Ishikawa (cell line): ENCODE data around the gene RALGAPA1.

Experiments
- CEBPB ChIP-seq: IDR thresholded peaks from 2 replicates; pipeline ENCODE4 v1.6.1; 2012
- CREB1 ChIP-seq: IDR thresholded peaks from 2 replicates; pipeline ENCODE4 v1.6.1; 2012; ENCODE audit warnings: low read depth
- EGR1 ChIP-seq: IDR thresholded peaks from 2 replicates; pipeline ENCODE4 v1.6.1; 2012
- EP300 ChIP-seq: IDR thresholded peaks from 2 replicates; pipeline ENCODE4 v1.6.1; 2012; ENCODE audit warnings: borderline replicate concordance
- FOXM1 ChIP-seq: IDR thresholded peaks from 2 replicates; pipeline ENCODE4 v1.6.1; 2012; ENCODE audit warnings: low read depth, borderline replicate concordance
- NFIC ChIP-seq: IDR thresholded peaks from 2 replicates; pipeline ENCODE4 v1.6.1; 2012
- RAD21 ChIP-seq: IDR thresholded peaks from 2 replicates; pipeline ENCODE4 v1.6.1; 2012; ENCODE audit warnings: low read depth
- TAF1 ChIP-seq: IDR thresholded peaks from 2 replicates; pipeline ENCODE4 v1.6.1; 2012; ENCODE audit warnings: low read depth, mild to moderate bottlenecking
- TCF12 ChIP-seq: IDR thresholded peaks from 2 replicates; pipeline ENCODE4 v1.6.1; 2012; ENCODE audit warnings: low read depth
- TEAD4 ChIP-seq: IDR thresholded peaks from 2 replicates; pipeline ENCODE4 v1.6.1; 2012
- YY1 ChIP-seq: IDR thresholded peaks from 2 replicates; pipeline ENCODE4 v1.6.1; 2012; ENCODE audit warnings: low read depth
- ZBTB7A ChIP-seq: IDR thresholded peaks from 2 replicates; pipeline ENCODE4 v1.6.1; 2012; ENCODE audit warnings: low read depth
- TF ChIP-seq, protein P1 (sequence below): IDR thresholded peaks from 2 replicates; pipeline ENCODE4 v1.6.1; 2012
- TF ChIP-seq, protein P2 (sequence below): IDR thresholded peaks from 2 replicates; pipeline ENCODE4 v1.6.1; 2012
- TF ChIP-seq, protein P3 (sequence below): IDR thresholded peaks from 2 replicates; pipeline ENCODE4 v1.6.1; 2012; ENCODE audit warnings: low read depth, mild to moderate bottlenecking

RALGAPA1 gene

DNA sequence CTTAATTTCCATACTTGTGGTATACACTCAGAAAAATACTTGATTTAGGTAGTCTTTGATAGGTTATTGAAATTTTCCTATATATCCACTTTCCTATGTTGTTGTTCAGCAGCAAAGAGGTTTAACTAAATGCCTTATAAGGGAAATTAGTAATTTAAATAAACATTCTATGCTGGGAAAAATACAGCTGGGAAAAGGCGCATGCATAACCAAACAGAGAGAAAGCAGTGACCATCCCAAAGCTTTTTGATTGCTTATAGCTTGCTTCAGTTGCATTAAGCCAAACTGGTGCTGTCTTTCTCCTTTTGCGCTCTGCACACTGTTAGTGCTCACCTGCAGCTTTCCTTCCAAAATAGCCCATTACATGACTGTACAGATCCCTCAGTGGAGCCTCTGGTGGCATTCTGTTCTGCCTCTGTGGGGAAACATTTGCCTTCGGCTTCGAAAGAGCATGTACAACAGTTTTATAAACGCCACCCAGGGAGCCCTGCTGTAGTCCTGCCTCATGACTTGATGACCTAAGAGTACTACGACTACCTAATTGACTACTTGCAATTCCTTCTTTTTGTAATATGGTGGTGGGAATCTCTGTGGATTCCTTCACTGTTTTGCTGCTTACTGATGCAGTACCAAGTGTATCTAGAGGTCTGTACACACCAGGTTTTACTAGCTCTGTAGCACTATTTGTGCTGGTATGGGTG, 120.8 kb downstream of the RALGAPA1 start:
- TF ChIP-seq ZBTB7A (no peak), YY1 (no peak), EP300 (no peak), TCF12 (no peak), RAD21 (no peak), TAF1 (no peak), FOXM1 (no peak), TEAD4 (no peak), CEBPB (no peak), EGR1 (no peak), NFIC (no peak), CREB1 (no peak)
- TF ChIP-seq, protein P1, sequence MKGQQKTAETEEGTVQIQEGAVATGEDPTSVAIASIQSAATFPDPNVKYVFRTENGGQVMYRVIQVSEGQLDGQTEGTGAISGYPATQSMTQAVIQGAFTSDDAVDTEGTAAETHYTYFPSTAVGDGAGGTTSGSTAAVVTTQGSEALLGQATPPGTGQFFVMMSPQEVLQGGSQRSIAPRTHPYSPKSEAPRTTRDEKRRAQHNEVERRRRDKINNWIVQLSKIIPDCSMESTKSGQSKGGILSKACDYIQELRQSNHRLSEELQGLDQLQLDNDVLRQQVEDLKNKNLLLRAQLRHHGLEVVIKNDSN: no peak
- TF ChIP-seq, protein P2, sequence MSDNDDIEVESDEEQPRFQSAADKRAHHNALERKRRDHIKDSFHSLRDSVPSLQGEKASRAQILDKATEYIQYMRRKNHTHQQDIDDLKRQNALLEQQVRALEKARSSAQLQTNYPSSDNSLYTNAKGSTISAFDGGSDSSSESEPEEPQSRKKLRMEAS: no peak
- TF ChIP-seq, protein P3, sequence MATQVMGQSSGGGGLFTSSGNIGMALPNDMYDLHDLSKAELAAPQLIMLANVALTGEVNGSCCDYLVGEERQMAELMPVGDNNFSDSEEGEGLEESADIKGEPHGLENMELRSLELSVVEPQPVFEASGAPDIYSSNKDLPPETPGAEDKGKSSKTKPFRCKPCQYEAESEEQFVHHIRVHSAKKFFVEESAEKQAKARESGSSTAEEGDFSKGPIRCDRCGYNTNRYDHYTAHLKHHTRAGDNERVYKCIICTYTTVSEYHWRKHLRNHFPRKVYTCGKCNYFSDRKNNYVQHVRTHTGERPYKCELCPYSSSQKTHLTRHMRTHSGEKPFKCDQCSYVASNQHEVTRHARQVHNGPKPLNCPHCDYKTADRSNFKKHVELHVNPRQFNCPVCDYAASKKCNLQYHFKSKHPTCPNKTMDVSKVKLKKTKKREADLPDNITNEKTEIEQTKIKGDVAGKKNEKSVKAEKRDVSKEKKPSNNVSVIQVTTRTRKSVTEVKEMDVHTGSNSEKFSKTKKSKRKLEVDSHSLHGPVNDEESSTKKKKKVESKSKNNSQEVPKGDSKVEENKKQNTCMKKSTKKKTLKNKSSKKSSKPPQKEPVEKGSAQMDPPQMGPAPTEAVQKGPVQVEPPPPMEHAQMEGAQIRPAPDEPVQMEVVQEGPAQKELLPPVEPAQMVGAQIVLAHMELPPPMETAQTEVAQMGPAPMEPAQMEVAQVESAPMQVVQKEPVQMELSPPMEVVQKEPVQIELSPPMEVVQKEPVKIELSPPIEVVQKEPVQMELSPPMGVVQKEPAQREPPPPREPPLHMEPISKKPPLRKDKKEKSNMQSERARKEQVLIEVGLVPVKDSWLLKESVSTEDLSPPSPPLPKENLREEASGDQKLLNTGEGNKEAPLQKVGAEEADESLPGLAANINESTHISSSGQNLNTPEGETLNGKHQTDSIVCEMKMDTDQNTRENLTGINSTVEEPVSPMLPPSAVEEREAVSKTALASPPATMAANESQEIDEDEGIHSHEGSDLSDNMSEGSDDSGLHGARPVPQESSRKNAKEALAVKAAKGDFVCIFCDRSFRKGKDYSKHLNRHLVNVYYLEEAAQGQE: no peak

DNA sequence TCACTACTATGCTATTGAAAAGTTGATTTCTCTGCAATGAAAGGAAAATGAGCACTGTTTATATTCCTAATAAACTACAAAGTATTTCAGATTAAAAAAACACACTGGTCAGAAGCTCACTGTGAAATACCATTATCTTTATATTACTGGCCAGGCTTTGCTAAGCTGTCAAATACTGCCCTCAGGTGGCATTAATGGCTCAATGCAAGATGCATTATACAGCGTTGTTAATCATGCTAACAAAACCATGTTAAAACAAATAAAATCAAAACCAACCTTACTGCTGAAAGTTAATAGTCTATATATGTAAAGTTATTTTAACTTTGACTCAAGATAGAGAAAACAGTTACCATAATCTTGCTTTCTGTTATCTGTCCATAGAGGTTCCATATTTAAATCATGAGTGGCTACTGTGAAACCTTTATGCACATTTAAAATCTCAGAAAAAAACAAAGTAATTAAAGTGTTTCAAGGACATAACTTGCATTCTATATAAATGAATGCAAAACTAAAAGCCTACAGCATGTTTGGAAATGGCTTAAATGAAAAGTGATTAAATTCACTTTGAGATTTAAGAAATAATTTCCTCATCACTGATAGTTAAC, 121.7 kb downstream of the RALGAPA1 start:
- TF ChIP-seq RAD21 (peak; percentile 86), CREB1 (no peak), TCF12 (no peak)

DNA sequence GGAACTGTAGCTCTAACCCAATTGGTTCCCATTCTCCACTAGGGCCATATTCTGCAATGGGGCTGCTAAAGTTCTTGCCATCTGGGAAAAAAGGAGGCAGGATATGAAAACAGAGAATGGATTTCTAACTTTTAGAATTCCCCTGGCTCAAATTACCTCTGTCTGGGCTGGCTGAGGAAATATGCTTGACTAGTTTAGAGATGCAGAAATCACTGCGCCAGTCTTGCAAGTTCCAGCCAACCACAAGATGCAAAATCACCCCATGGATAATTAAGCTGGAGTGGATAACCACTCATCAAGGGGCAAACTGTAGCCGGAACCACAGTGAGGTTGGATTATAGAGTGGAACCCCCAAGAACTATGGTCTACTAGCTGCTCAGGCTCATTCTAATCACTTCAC, 126.3 kb downstream of the RALGAPA1 start:
- TF ChIP-seq CREB1: no peak
- no peak for TF ChIP-seq TCF12
- no peak for TF ChIP-seq EGR1
- no peak for TF ChIP-seq ZBTB7A
- TF ChIP-seq FOXM1: no peak
- no peak for TF ChIP-seq TEAD4
- no peak for TF ChIP-seq TAF1
- no peak for TF ChIP-seq RAD21
- TF ChIP-seq, protein P3: no peak
- TF ChIP-seq CEBPB: no peak
- TF ChIP-seq EP300: no peak
- TF ChIP-seq, protein P1: no peak
- TF ChIP-seq, protein P2: no peak
- TF ChIP-seq NFIC: no peak
- no peak for TF ChIP-seq YY1

DNA sequence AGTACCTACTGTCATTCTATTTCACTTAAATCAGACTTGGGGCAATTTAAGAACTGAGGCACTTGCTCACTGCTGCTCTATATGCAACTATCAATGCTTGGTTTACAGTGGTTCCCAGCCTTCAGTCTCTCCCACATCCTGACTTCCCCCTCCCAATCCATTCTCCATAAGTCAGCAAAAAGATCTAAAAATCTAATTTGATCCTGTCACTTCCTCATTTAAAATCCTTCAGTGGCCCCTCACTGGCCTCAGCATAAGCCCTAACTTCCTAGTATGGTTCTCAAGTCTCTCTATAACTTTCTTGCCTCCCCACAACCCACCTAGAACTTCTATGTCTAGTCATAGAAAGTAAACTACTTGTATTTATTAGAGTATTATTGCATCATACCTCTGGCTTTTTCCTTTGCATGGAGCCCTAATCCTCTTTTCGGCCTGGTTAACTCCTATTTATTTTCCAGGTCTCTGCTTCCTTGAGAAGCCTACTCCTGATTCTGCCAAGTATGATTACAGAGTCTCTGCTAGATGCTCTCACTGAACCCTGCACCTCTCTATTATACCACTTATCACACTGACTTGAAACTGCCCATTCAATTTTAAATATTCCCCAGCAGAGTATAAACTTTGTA, 130.6 kb downstream of the RALGAPA1 start:
- TF ChIP-seq, protein P1: no peak
- TF ChIP-seq CEBPB: 0 out of 2 replicates have a peak, but pooled peaks have one; percentile 18

DNA sequence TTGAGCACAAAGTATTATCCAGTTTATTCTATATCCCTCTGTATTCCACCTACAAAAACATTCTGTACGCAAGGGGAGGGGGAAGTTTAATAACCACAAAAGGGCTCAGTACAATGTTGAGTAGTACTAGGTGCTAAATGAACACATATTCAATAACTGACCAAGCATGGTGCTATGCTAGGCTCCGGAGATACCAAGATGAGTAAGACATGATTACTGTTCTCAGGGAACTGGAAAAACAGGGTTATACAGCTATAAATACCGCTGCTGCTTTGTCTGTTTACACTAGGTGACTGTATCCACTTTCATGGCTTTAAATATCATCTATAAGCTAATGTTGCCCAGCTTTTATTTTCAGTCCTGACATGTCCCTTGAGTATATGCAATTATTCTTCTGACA, 139.3 kb downstream of the RALGAPA1 start:
- TF ChIP-seq, protein P3: no peak
- TF ChIP-seq EGR1 (no peak), FOXM1 (no peak), CEBPB (no peak), NFIC (no peak), CREB1 (no peak), ZBTB7A (no peak), TEAD4 (no peak), YY1 (no peak), RAD21 (no peak), EP300 (no peak), TAF1 (no peak), TCF12 (no peak)
- TF ChIP-seq, protein P1: no peak
- TF ChIP-seq, protein P2: no peak
